Stimulated activated CD4-positive, alpha-beta T cell treated with anti-CD3 and anti-CD28 coated beads, Interleukin-12 subunit alpha, Interleukin-12 subunit beta, amount 100 ng/mL, for 24 hours (primary cell): ENCODE measurements around the gene WEE1.
A peak's percentile ranks its signal among the peaks of the same experiment; 100 is the strongest.
"Not testable (repeated sequence)": the region's sequence is repeated elsewhere in the genome, so short reads cannot be mapped to it uniquely, and the experiment has no call there.

Experiments
- DNase-seq, 2 experiments: peaks; one replicate each; pipeline ENCODE4 v3.0.0-alpha.2; 2020; ENCODE audit warnings: low read depth in 2 of 2

The WEE1 gene

GRCh38 chr11:9573052-9573774 is at the start of gene WEE1:
WEE1 (plus strand) TSS chr11:9573670; CDS start chr11:9573934, 264 bp downstream.
- peak; percentile 94 to 97 for DNase-seq

GRCh38 chr11:9524001-9524400 is 49.5 kb upstream of the WEE1 start:
- no peak for DNase-seq

GRCh38 chr11:9525116-9525515 is 48.4 kb upstream of the WEE1 start:
- DNase-seq = no peak

- no peak for DNase-seq
Observed at GRCh38 chr11:9527481-9528135, 45.9 kb upstream of the WEE1 start.

- DNase-seq = no peak
Observed at GRCh38 chr11:9528136-9528501, 45.4 kb upstream of the WEE1 start.

GRCh38 chr11:9528573-9529333 is 44.7 kb upstream of the WEE1 start:
- DNase-seq = no peak

DNA sequence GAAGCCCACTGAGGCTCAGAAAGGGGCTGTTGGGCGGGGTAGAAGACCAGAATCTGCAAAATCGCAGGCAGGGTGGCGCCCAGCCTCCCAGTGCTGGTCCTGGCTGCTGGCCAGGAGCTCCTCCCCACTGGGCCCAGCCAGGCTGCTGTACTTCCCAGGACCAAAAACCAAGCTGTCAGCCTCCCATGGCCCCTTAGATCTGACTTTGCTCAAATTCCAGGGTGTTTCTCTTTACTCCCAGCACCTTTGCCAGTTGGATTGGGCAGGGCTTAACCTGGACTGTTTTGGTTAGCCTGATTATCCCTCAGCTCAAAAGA is 44.2 kb upstream of the WEE1 start:
- DNase-seq = no peak

DNA sequence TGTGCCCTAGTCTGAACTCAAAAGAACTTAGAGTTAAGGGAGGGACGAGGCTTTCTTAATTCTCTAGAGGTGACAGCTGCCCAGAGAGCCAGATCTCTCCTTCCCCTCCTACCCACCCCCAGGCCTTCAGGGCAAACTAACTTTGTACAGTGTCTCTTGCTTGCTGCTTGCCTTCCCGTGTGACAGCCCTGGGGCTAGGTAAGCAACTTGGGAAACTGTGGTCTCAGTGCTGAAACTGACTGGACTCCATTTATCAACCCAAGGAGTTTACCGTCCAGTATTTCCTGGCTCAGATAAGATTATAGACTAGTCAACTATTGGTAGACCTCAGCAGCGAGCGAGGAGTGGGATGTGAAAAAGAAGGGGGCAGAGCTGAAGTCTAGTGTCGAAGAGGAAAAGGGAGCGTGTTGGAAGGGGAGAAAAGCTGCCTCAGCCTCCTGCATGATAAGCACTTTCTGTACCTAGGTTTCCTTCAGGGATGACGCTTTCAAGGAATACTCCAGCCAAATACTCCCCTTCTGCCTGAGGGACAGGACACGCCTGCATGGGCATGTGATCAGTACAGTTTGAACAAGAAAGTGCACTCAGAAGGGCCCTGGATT is 43.3 kb upstream of the WEE1 start:
- no peak for DNase-seq

DNA sequence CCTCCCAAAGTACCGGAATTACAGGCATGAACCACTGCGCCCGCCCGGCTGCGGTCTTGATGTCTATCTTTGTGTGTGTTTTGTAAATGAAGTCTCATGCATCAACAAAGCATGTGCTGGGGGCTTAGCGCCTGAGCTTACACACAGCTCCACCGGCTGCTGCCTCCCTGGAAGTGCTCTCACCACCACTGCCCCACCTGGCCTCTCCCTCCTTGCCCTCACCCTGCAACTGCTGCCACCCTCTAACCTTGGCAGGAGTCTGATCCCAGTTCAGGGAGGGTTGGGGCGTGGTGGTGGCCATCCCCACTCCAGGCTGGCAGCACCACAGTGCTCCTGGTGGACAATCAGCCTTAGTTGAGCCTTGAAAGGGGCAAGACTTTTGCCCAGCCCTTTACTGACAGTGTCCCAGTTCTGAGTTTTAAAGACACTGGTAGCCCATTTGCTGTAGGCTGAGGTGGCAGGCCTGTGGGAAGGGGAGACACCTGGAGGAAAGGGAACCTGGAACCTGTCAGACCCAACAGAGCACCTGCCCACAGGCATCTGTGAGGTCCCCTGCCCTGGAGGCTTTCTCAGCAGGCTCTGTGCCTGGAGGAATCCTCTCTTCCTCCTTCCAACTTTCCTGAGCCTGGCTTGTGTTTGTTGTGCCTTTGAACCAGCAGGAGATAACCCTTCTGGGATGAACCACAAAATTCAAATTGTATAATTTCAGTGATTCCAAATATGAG is 42.4 kb upstream of the WEE1 start:
- DNase-seq = no peak

GRCh38 chr11:9533058-9533457 is 40.4 kb upstream of the WEE1 start:
- no peak for DNase-seq

- no peak for DNase-seq
Observed at GRCh38 chr11:9533736-9534473, 39.6 kb upstream of the WEE1 start.

- DNase-seq = peak; percentile 57 to 84
Observed at GRCh38 chr11:9535189-9535781, 38.2 kb upstream of the WEE1 start.

DNA sequence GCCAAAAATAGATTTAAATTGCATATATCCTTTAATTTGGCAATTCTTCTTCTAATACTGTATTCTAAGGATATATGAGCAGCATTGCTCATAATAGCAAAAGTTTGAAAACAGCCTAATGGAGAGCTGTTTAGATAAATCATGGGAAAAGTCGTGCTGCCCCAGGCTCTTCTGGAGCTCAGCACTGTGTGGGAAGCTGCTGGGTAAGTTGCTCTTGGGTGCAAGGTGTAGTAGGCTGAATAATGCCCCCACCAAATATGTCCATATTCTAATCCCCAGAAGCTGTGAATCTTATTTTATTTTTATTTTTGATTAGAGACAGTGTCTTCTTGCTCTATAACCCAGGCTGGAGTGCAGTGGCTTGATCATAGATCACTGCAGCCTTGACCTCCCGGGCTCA is 34.9 kb upstream of the WEE1 start:
- DNase-seq = no peak

- DNase-seq = not testable (repeated sequence)
Observed at GRCh38 chr11:9549216-9549615, 24.3 kb upstream of the WEE1 start.

DNA sequence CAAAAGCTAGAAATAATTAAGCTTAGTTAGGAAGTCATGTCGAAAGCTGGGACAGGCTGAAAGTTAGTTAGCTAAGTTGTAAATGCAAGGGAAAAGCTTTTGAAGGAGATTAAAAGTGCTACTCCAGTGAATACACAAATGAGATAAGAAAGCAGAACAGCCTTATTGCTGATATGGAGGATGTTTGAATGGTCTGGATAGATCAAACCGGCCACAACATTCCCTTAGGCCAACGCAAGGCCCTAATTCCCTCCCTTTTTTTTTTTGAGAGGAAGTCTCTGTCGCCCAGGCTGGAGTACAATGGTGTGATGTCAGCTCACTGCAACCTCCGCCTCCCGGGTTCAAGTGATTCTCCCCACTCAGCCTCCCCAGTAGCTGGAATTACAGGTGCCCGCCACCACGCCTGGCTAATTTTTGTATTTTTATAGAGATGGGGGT is 23.3 kb upstream of the WEE1 start:
- DNase-seq = no peak

GRCh38 chr11:9561279-9561982 is 12.0 kb upstream of the WEE1 start:
- no peak for DNase-seq

DNA sequence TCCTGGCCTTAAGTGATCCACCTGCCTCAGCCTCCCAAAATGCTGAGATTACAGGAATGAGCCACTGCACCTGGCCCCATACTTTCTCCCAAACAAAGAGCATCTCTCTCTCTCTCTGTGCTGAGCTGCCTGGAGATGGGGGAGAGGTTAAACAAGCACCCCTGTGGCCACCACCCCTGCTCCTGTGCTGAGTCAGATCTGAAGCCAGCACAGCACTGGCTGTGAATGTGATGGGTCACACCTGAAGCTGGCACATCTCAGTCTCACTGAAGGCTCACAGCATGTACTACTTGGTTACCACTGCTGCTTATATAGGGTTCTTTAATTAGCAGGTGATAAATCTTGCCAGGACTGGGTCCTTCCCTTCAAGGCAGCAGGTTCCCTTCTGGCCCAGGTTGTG is 10.8 kb upstream of the WEE1 start:
- DNase-seq = no peak

GRCh38 chr11:9563196-9563730 is 10.2 kb upstream of the WEE1 start:
- no peak for DNase-seq

DNA sequence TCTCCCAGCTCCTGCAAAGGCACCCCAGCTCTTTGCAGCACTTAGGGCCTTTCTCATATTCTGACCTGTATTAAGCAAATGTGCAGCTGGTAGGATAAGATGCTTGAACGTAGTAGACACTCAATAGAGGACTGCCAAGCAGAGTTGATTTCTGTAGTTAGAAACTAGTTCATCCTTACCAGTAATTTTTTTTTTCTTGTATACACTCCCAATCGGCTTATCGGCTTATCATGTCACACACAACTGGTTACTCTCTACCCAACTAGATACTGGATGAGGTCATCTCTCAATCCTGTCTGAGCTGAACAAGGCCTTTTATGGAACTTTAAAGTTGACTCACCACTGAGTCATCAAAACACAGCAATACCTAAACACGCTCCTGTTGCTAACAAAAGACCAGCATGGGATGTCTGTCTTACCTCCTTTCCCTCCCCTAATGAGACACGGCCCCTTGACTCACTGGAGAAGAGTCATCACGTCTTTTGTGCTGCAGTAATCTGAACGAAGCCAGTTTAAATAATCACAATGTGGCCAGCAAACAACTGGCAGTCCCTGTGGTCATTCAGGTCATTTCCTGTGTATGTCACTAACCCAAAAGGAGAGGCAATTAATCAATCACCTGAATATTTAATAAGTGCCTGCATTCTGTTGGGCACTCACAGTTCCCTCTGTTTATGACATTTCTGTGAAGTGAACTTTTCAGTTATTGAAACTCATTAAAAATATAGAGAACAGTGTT is 7.5 kb upstream of the WEE1 start:
- DNase-seq = peak; percentile 25 to 46
